Stimulated activated CD4-positive, alpha-beta T cell treated with anti-CD3 and anti-CD28 coated beads, Interleukin-15, amount 100 ng/mL, for 48 hours (primary cell): Measurements from ENCODE around the gene SLCO2B1.

Source experiments
- DNase-seq, 2 donors: peaks; one replicate each; pipeline ENCODE4 v3.0.0-alpha.2; 2020; ENCODE audit warnings: low read depth in 2 of 2

SLCO2B1 gene

GRCh38 chr11:75193711-75194110 lies 42.8 kb downstream of the SLCO2B1 start:
- DNase-seq = no peak

DNA sequence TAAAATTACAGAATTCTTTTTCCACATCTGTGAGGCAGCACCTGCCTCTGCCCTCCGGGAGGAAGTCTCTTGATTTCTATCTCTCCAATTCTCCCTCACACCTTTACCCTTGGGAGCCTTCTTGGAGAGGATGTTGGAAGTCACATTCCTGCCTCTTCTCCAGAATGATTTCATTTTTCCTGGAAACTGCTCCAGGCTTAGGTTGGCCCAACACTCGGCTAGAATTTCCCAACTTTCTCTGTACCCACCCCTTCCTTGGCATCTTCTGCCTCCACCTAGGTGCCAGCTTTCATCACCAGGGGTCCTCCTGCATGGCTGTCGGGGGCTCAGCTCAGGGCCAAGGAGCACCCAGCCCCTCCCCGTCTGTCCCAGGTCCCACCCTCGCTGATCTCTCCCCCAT lies 43.2 kb downstream of the SLCO2B1 start:
- no peak for DNase-seq

GRCh38 chr11:75195167-75195962 lies 44.5 kb downstream of the SLCO2B1 start:
- no peak for DNase-seq

GRCh38 chr11:75196426-75196825 lies 45.5 kb downstream of the SLCO2B1 start:
- no peak for DNase-seq

GRCh38 chr11:75197512-75198277 lies 46.8 kb downstream of the SLCO2B1 start:
- no peak for DNase-seq

DNA sequence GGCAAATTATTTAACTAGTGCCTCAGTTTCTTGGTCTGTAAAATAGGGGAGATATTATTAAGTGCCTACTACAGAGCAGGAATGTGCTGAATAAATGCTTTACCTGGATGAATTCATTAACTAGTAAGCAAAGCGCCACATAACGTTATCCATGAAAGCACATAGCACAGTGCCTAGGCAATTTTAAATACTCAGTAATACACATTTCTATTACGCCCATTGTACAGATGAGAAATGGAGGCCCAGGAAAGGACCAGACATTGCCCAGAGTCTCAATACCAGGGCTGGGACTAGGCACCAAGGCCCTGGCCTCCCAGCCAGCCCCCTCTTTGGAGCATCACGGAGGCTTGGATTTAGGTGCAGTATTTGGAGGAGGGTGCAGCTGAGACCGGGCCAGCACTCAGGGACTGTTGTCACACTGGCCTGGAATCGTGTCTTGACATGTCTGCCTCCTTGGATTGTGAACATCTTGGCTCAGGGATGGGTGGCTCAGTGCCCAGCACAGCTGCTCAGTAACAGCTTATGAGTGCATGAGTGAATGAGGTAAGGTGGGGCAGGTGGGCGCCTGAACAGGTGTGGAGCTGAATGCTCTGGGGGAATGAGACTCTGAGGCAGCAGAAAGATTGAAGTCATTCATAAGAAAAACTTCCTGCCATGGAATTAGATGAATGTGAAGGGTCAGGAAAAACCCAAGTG lies 47.5 kb downstream of the SLCO2B1 start:
- DNase-seq = no peak

GRCh38 chr11:75199412-75199955 lies 48.6 kb downstream of the SLCO2B1 start:
- no peak for DNase-seq

- DNase-seq = no peak
Observed at GRCh38 chr11:75200051-75200450, 49.1 kb downstream of the SLCO2B1 start.

GRCh38 chr11:75200531-75200930 lies 49.6 kb downstream of the SLCO2B1 start:
- no peak for DNase-seq

GRCh38 chr11:75201771-75202170 lies 50.9 kb downstream of the SLCO2B1 start:
- DNase-seq = no peak

DNA sequence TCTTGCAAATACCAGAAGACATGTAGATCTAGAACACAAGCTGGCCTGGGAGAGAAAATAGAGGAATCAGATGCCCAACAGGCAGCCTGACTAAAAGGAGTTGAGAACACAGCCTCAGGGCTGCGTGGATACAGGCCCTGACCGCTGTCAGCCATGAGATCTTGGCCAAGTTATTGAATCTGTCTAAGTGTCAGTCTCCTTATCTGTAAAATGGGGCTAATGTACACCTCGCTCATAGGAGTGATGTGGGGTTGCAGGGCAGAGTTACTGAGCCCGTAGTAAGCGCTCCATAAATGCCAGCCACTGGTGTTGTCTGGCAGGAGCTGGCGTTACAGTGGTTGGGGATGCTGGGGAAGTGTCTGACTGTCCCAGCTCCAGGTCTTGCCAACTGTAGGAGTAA lies 51.3 kb downstream of the SLCO2B1 start:
- DNase-seq = no peak

DNA sequence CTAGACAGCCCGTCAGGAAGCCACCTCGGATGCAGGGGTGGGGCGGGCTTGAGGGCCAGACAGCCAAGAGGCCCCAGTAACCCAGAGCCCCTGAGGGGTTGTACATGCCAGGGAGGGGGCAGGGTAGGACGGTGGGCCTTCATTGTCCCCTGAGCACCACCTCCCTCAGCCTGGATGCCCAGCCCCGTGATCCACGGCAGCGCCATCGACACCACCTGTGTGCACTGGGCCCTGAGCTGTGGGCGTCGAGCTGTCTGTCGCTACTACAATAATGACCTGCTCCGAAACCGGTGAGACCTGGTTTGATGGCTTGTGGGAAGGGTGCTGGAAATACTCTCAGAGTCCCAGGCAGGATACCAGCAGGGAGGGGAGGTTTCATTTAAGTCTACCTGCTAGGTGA lies 52.2 kb downstream of the SLCO2B1 start:
- no peak for DNase-seq

- no peak for DNase-seq
Observed at GRCh38 chr11:75203641-75204011, 52.7 kb downstream of the SLCO2B1 start.

GRCh38 chr11:75204012-75204674 lies 53.2 kb downstream of the SLCO2B1 start:
- DNase-seq = no peak

DNA sequence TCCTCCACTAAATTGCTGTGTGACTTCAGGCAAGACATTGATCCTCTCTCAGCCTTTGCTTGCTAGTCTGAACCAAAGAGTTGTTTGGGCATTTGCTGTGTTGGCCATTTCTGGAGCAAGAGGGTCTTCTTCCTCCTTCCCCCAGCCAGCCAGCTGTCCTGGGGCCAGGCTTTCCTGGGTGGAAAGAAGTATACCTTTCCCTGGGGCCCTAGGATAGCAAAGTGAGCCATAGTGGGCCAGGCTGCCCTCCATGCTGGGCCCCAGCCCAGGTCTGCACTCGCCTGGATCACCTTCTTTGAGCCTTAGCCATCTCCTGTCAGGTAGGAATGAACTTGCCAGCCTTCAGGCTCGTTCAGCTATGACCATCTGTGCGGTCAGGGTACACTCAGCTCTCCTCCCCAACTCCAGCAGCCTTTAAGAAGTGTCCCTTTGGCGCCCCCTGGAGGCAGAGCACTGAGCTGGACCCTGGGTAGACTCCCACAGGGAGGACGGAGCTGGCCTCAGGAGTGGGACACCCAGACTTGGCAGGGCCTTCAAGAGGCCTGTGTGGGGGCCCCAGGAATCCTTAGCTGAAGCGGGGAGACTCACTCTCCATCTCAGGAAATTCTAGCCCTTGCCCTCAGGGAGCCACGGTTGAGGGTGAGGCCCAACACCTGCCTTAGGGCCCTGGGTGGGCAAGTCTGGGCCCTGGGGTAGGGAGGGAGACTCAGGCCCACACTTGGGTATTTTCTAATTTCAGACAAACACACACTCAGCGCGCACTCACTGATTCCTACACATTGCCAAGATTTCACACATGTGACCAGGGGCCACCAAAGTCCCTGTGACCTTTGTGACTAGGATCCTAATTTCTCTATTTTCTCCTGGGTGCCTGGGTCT lies 54.0 kb downstream of the SLCO2B1 start:
- peak; percentile 74 to 83 for DNase-seq

GRCh38 chr11:75205564-75206020 lies 54.7 kb downstream of the SLCO2B1 start:
- no peak for DNase-seq

DNA sequence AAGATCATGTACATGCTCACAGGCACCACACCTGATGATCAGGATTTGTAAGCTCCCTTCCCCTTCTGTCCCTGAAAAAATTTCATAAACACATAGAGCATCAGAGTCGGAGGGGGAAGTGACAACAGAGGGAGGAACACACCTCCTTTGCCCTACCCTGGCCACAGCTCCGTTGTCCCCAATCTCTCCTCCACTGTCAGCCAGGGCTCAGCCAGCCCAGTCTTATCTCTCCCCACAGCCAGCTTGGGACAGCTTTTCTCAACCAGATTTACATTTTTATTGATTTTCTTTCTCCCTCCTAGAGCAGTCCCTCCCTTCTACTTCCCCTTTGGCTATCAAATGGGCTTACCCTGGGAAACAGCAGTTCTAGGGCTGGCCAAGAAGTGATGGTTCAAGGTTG lies 57.5 kb downstream of the SLCO2B1 start:
- no peak for DNase-seq

DNA sequence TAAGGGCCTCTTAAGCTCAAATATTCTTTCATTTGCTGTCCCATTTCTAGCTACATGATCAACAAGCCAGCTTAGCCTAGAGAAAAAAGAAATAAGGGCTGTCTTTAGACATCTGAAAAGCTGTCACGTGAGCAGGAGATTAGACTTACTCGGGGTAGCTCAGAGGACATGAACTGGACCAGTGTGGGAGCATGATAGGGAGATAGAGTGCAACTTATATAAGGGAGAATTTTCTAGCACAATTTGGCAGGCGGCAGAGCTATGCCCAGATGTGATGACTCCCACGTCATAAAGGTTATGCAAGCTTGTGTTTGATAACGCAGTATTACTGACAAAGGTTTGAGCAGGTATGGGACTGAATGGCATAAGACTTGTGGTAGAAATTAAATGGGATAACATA lies 61.5 kb downstream of the SLCO2B1 start:
- no peak for DNase-seq

DNA sequence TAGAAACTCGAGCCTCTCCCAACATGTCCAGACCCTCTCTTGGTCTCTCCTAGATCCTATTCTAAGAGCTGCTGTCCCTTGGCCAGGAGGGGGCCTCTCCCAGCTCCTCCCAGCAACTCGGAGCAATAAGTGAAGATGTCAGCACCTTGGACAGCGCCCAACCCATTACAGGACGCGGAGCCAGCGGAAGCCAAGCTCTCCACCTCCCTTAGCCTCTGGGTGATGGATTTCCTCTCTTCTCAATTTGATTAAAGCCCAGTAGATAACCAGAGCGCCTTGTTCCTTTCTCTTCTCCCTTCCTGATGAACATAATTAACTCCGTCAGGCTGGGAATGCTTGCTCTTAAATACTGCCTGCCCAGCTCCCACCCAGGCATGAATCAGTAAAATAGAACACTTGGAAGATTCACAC lies 63.5 kb downstream of the SLCO2B1 start:
- peak; percentile 64 to 66 for DNase-seq

DNA sequence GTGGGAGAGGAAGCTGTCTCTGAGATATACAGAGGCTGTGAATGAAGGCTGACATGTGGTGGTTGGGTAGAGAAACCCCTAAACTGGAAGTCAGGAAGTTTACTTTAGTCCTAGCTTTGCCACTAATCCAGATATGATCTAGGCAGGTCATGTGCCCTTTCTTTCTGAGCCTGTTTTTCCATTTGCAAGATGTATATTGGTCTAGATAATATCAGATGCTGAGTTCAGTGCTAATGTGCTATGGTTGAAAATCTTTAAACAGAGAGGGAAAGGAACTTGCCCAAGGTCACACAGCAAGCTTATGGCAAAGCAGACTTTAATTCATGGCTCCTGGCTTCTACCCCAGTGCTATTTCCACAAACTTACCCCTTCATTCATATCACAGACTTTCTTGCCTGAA lies 63.9 kb downstream of the SLCO2B1 start:
- no peak for DNase-seq

GRCh38 chr11:75219869-75220268 lies 69.0 kb downstream of the SLCO2B1 start:
- no peak for DNase-seq
